Upper lobe of right lung (tissue), 1 donor: ENCODE measurements around the gene MFSD1. TPM values are rescaled to one million over a fixed set of nuclear protein-coding genes. Genes with fewer than 3 reads are reported as not detected.

Experiments used
- ATAC-seq: fragments of 200-7000 bp; cut with Tn5 transposase; one replicate; pipeline ENCODE4 v1.9.1; 2020; ENCODE audit warnings: mild to moderate bottlenecking, moderate library complexity
- DNase-seq: peaks from one replicate; pipeline ENCODE4 v3.0.0-alpha.2; 2020
- H3K27ac ChIP-seq: fragments of 200-600 bp; one replicate; pipeline ENCODE4 v1.8.0; 2022
- H3K27me3 ChIP-seq: fragments of 200-600 bp; one replicate; pipeline ENCODE4 v1.8.0; 2022; ENCODE audit warnings: mild to moderate bottlenecking
- H3K36me3 ChIP-seq: fragments of 200-600 bp; one replicate; pipeline ENCODE4 v1.8.0; 2022
- H3K4me1 ChIP-seq: fragments of 200-600 bp; one replicate; pipeline ENCODE4 v1.8.0; 2022
- H3K4me3 ChIP-seq: fragments of 200-600 bp; one replicate; pipeline ENCODE4 v1.8.0; 2022; ENCODE audit warnings: mild to moderate bottlenecking
- H3K9me3 ChIP-seq: fragments of 200-600 bp; one replicate; pipeline ENCODE4 v1.8.0; 2022
- CTCF ChIP-seq: fragments of 200-600 bp; IDR thresholded peaks from one replicate; pipeline ENCODE4 v1.8.0; 2022; ENCODE audit warnings: antibody characterized with exemption
- intact Hi-C: fragments of 100-400 bp; cut with DNase I; formaldehyde crosslinking; loops from one replicate; pipeline ENCODE4 v1.11.0; 2022
- total RNA-seq: library from RNA; stranded (reverse); fragmentation: NEBNext Ultra II Directional; extraction: Animal tissue kit (Norgen Biotek cat#: 25700); gene quantifications from one replicate; pipeline ENCODE4 v1.2.1, GENCODE V29; 2021
- donor health status: DM: no; HTN: yes; CAD: no; lungs with severe emphysema.

MFSD1 gene
- total RNA-seq, 1 donor from 2014 or later, result 84.5 TPM

GRCh38 chr3:158773166-158773565 lies 28.7 kb upstream of the MFSD1 start:
- TF ChIP-seq CTCF, result no peak
- intact Hi-C loops, result no loop called here
- no peak for DNase-seq
- Histone ChIP-seq H3K9me3 (no peaks in the 10 kb centered on the region), H3K4me1 (peaks cover 59% of the 10 kb centered on the region), H3K4me3 (no peak overlapping the region), H3K27ac (no peak overlapping the region), H3K27me3 (no peaks in the 10 kb centered on the region), H3K36me3 (no peaks in the 10 kb centered on the region)
- ATAC-seq, result no peak

- DNase-seq (no peak), ATAC-seq (no peak)
- Histone ChIP-seq H3K4me1 (peaks cover 49% of the 10 kb centered on the region), H3K27ac (no peak overlapping the region), H3K9me3 (no peaks in the 10 kb centered on the region), H3K4me3 (no peak overlapping the region), H3K27me3 (no peaks in the 10 kb centered on the region), H3K36me3 (no peaks in the 10 kb centered on the region)
- intact Hi-C loops, result no loop called here
- TF ChIP-seq CTCF, result no peak
These were observed 27.7 kb upstream of the MFSD1 start for GRCh38 chr3:158773845-158774830.

- no peaks in the 10 kb centered on the region for H3K27me3 ChIP-seq
- DNase-seq (no peak), ATAC-seq (no peak)
- no peak for TF ChIP-seq CTCF
- no peak overlapping the region for H3K27ac ChIP-seq
- no peaks in the 10 kb centered on the region for H3K36me3 ChIP-seq
- intact Hi-C loops, result no loop called here
- H3K4me3 ChIP-seq, result no peak overlapping the region
- H3K4me1 ChIP-seq, result peaks cover 41% of the 10 kb centered on the region
- H3K9me3 ChIP-seq, result no peaks in the 10 kb centered on the region
These were observed 26.9 kb upstream of the MFSD1 start for GRCh38 chr3:158774965-158775364.

GRCh38 chr3:158775426-158776410 lies 26.1 kb upstream of the MFSD1 start:
- H3K36me3 ChIP-seq, result no peaks in the 10 kb centered on the region
- H3K27ac ChIP-seq, result peak overlapping the region; percentile 44
- H3K27me3 ChIP-seq, result no peaks in the 10 kb centered on the region
- DNase-seq (no peak), ATAC-seq (no peak)
- intact Hi-C loops, result no loop called here
- H3K9me3 ChIP-seq, result no peaks in the 10 kb centered on the region
- no peak overlapping the region for H3K4me3 ChIP-seq
- peaks cover 38% of the 10 kb centered on the region for H3K4me1 ChIP-seq
- no peak for TF ChIP-seq CTCF

DNA sequence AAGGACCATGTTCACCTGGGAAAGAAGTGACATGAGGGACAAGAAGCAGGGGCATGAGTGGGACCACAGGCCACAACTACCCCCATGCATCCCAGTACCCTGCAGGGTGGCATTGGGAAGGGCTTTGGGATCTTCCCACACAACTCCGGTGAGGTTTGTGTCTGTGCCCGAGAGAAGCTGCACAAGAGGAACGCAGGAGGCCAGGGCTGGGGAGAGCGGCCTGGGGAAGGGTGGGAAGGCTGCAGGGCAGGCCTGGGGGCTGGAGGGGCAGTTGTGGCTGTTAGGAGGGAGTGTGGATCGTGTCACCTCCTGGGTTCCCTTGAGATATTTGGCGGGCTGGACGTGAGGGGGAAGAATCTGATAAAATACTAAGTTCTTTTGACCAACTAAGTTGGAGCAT lies 25.3 kb upstream of the MFSD1 start:
- DNase-seq, result no peak
- intact Hi-C loops, result no loop called here

More for the DNA sequence above, 25.3 kb upstream of the MFSD1 start:
- no peak for TF ChIP-seq CTCF
- Histone ChIP-seq H3K36me3 (no peaks in the 10 kb centered on the region), H3K27me3 (no peaks in the 10 kb centered on the region), H3K9me3 (no peaks in the 10 kb centered on the region), H3K4me3 (no peak overlapping the region), H3K4me1 (peaks cover 38% of the 10 kb centered on the region), H3K27ac (peak overlapping the region; percentile 44)
- ATAC-seq, result no peak
